ENCODE measurements around the gene GRID1.
A peak's percentile ranks its signal among the peaks of the same experiment; 100 is the strongest.

GRID1 gene

GRCh38 chr10:86370006-86370585 is 3.5 kb upstream of the GRID1 start:
- TF ChIP-seq, protein P1, sequence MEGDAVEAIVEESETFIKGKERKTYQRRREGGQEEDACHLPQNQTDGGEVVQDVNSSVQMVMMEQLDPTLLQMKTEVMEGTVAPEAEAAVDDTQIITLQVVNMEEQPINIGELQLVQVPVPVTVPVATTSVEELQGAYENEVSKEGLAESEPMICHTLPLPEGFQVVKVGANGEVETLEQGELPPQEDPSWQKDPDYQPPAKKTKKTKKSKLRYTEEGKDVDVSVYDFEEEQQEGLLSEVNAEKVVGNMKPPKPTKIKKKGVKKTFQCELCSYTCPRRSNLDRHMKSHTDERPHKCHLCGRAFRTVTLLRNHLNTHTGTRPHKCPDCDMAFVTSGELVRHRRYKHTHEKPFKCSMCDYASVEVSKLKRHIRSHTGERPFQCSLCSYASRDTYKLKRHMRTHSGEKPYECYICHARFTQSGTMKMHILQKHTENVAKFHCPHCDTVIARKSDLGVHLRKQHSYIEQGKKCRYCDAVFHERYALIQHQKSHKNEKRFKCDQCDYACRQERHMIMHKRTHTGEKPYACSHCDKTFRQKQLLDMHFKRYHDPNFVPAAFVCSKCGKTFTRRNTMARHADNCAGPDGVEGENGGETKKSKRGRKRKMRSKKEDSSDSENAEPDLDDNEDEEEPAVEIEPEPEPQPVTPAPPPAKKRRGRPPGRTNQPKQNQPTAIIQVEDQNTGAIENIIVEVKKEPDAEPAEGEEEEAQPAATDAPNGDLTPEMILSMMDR (conservative IDR thresholded peaks at IDR 0.05; ENCODE audit: low read depth, low read length): no peak
- DNase-seq (ENCODE audit: low read depth): no peak
- H3K4me3 ChIP-seq (ENCODE audit: low read depth, low read length): no peak overlapping the region

DNA sequence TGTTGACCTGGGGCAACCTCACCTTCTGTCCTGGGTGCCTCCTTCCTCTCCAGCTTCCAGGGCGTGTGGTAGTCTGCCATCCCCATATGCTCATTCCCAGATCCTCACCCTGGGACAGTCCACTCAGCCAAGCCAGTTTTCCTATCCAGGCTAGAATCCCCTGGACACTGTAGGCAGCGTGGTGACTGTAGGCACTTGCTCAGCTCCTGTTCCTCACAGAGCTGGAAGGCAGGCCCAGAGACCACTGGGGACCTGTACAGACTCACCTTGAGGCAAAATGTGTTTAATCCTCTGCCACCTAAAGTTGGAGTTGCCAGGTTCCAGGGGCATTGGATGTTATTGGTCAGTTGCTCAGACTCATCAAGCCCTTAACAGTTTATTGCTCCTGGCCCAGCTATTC is 2.4 kb upstream of the GRID1 start:
- TF ChIP-seq, protein P1 (conservative IDR thresholded peaks at IDR 0.05; ENCODE audit: low read depth, low read length): no peak
- no peak for DNase-seq (ENCODE audit: low read depth)
- no peak overlapping the region for H3K4me3 ChIP-seq (ENCODE audit: low read depth, low read length)

GRCh38 chr10:86368046-86368445 is 1.5 kb upstream of the GRID1 start:
- TF ChIP-seq, protein P1 (conservative IDR thresholded peaks at IDR 0.05; ENCODE audit: low read depth, low read length): no peak
- no peak overlapping the region for H3K4me3 ChIP-seq (ENCODE audit: low read depth, low read length)
- DNase-seq (ENCODE audit: low read depth): no peak

GRCh38 chr10:86367152-86367951 is 757 bp upstream of the GRID1 start:
- TF ChIP-seq, protein P1 (conservative IDR thresholded peaks at IDR 0.05; ENCODE audit: low read depth, low read length): no peak
- H3K4me3 ChIP-seq (ENCODE audit: low read depth, low read length): no peak overlapping the region
- peak; percentile 15 for DNase-seq (ENCODE audit: low read depth)

DNA sequence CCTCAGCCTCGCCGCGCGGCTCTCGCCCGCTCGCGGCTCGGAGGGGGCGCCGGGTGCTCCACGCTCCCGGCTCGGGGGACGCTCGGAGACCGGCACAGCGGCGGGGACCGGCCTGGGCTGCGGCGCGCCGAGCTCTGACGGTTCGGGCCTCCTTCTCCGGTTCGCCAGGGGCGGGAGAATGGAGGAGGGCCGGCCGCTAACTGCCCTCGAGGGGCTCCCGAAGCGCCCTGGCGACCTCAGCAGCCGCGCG is 232 bp upstream of the GRID1 start:
- peak overlapping the region; percentile 26 for H3K4me3 ChIP-seq (ENCODE audit: low read depth, low read length)
- TF ChIP-seq, protein P1 (conservative IDR thresholded peaks at IDR 0.05; ENCODE audit: low read depth, low read length): no peak
- no peak for DNase-seq (ENCODE audit: low read depth)

DNA sequence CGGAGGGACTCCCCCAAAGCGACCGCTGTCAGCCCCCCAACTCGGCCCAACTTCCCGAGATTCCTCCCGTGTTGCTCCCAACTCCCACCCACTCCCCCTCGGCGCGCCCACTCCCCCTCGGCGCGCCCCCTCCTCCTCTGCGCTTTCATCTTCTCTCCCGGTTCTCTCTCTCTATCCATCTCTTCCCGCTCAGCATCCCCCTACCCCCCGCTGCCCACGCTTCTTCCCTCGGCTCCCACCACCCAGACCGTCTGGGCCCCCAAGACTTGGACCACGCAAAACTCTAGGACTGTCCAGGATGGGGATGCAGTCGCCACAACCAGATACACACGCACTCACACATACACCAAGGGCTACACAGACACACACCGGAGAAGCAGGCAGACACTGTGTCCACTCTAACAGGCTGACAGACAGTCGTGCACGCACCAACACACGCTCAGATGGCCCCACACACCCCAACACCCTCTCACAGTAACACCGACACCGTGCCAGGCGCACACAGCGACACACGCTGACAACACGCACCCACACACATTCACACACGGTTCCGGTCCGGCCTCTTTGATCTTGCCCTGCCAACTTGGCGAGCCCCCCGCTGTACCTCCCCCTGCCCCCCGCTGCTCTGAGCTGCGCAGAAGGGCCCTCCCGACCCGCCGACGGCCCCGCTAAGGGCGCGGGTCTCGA is 1.1 kb downstream of the GRID1 start:
- DNase-seq (ENCODE audit: low read depth): peak; percentile 19
- no peak overlapping the region for H3K4me3 ChIP-seq (ENCODE audit: low read depth, low read length)
- TF ChIP-seq, protein P1 (conservative IDR thresholded peaks at IDR 0.05; ENCODE audit: low read depth, low read length): no peak

Measured in choroid plexus epithelial cell (primary cell).